Left hindlimb (tissue), 1 donor: ENCODE results near the gene ARHGDIA.

Source experiments
- DNase-seq: peaks from one replicate; pipeline ENCODE4 v3.0.0-alpha.2; 2018

ARHGDIA gene

GRCh38 chr17:81821603-81822311, 49.4 kb downstream of the ARHGDIA start:
- peak; percentile 65 for DNase-seq

- DNase-seq: no peak
Observed at GRCh38 chr17:81821147-81821546, 50.0 kb downstream of the ARHGDIA start.

GRCh38 chr17:81819708-81820107, 51.4 kb downstream of the ARHGDIA start:
- DNase-seq: no peak

GRCh38 chr17:81817758-81818147, 53.4 kb downstream of the ARHGDIA start:
- no peak for DNase-seq
